Activated CD8-positive, alpha-beta memory T cell treated with anti-CD3 and anti-CD28 coated beads for 1 hour (primary cell): ENCODE measurements around the gene KIF20A.
"Not testable (repeated sequence)": the region's sequence is repeated elsewhere in the genome, so short reads cannot be mapped to it uniquely, and the experiment has no call there.

Experiments
- DNase-seq, 2 donors: peaks; one replicate each; pipeline ENCODE4 v3.0.0-alpha.2; 2020; ENCODE audit warnings: low read depth in 1 of 2; ENCODE audit errors: extremely low read depth in 1 of 2

The KIF20A gene

DNA sequence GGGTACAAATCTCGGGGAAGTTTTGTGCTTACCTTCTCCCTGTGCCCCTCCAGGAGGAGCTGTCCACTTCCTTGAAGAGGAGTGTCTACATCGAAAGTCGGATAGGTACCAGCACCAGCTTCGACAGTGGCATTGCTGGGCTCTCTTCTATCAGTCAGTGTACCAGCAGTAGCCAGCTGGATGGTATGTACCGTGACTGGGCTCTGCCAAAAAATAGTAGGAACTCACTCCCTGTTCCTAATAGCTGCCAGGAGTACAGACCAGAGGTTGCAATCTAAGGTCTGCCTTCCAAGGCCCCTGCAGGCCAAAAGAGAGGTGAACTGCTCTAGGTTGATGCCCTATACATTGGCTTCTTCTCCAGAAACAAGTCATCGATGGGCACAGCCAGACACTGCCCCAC, 3.9 kb downstream of the KIF20A start:
- no peak for DNase-seq

DNA sequence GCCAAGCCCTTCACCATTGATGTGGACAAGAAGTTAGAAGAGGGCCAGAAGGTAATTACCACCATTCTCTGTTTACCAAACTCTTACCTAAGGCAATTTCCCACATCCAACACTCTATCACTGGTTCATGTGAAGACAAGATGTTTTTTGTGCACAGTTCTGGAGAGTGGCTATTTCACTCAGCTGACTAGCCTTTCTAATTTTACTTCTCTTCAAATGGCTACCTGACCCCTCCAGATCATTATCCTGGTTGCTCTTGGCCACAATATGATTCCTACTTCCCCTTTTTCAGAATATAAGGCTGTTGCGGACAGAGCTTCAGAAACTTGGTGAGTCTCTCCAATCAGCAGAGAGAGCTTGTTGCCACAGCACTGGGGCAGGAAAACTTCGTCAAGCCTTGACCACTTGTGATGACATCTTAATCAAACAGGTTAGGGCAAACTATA, 7.1 kb downstream of the KIF20A start:
- DNase-seq, result no peak

DNA sequence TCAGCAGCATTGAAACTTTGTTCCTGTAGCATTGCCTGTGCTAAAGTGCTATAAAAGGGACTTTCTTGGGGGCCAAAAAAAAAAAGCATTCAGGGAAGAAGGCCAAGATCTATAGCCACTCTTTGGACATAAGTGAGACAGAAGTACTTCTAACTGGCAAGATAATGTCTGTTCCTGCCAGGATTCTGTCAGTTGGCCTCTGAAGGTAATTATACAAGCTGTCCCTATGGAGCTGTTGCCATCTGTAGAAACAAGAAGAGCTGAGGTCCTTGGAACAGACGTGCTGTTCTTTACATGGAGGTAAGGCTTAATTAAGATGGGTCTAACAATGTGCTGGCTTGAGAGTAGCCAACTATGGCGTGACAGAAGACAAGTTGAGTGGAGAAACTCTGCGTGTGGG, 9.7 kb downstream of the KIF20A start:
- DNase-seq, result no peak

DNA sequence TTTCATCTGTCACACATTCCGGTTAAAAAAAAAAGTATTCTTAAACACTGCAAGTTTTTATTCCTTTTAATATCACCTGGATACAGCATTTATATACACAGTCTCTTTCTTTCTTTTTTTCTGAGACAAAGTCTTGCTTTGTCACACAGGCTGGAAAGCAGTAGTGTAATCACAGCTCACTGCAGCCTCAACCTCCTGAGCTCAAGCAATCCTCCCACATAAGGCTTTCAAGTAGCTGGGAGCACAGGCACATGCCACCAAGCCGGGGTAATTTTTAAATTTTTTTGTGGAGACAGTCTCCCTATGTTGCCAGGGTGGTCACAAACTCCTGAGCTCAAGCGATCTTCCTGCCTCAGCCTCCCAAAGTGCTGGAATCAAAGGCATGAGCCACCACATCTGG, 13.9 kb downstream of the KIF20A start:
- no peak for DNase-seq

DNA sequence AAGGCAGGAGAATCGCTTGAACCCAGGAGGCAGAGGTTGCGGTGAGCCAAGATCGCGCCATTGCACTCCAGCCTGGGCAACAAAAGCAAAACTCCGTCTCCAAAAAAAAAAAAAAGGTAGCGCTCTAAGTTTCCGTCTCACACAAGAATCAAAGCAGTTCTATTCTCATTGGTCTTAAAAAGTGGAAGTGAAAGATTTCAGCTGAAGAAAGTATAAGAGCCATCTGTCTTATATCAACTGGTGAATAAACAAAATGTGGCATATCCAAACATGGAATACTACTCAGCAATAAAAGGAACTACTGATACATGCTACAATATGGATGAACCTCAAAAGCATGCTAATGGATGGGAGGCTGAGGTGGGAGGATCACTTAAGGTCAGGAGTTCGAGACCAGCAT, 14.9 kb downstream of the KIF20A start:
- not testable (repeated sequence) for DNase-seq

DNA sequence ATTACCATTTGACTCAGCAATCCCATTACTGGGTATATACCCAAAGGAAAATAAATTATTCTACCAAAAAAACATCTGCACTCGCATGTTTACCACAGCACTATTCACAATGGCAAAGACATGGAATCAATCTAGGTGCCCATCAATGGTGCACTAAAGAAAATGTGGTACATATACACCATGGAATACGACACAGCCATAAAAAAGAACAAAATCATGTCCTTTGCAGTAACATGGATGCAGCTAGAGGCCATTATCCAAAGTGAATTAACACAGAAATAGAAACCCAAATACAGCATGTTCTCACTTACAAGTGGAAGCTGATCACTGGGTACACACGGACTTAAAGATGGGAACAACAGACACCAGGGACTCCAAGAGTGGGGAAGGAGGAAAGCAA, 32.1 kb downstream of the KIF20A start:
- no peak for DNase-seq

DNA sequence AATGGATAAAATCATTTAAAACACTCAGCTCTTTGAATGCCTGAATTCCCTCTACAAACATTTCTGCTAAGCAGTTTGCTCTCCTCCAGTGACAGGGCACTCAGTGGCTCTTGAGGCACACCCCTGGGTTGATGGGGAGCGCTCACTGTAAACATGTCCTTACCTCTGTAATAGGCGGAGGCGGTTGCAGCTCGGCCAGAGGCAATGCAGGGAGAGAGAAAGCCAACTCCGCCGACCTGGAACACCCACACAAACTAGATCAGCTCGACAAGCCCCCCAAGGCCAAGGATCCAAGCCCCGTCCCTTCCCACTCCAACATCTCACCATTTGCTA, 33.9 kb downstream of the KIF20A start:
- no peak for DNase-seq

DNA sequence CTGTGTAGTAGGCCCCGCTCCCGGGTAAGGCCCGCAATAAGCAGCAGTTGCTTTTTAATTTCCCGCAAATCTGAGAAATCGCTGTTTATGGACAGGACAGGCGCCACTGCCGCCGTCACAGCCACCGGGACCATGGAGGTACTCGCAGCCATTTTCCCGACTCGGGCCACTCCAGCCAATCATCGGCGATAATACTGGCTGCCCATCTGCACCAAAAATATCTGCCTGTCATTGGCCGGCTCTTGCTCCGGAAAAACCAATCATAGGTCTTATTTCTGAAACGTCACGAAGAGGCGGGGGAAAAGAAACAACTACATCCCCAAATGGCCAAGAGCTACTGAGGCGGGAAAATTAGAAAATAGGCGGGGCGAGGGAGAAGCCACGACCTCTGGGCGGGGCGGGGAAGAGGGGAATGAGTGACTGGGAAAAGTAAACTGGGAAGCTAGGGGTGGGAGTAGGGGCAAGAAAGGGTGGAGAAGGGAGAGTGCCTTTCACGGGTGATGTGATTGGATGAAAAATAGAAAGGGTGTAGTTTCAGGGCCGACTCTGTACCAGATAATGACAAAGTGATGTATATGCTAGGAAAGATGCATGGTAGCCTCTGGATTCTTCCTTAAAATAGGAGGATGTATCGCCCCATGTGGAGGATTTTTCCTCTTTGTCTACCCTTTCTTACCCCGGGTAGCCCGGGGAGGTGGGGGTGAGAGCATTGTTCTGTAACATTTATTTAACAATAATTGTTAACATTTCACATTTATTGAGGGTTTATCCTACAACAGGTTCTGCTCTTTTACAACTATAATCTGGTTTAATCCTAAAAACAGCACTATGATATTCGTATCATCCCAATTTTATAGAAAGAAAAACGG, 34.5 kb downstream of the KIF20A start, which contains the start of gene CDC23:
Gene CDC23 (minus strand): TSS at position 163 of the 869 bp plus-strand sequence. CDS start 11 bp downstream, at position 152.
- peak; percentile 75 to 77 for DNase-seq

DNA sequence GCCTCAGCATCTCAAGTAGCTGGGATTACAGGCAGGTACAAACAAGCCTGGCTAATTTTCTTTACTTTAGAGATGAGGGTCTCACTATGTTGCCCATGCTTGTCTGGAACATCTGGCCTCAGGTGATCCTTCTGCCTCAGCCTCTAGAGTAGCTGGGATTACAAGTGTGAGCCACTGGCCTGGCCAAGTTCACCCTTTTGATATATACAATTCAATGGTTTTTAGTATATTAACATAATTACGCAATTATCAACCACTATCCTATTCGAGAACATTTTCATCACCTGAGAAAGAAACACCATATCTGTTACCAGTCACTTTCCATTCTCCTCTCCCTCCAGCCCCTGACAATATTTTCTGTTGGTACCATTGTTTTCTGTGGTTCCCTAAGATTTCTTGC, 37.9 kb downstream of the KIF20A start:
- DNase-seq, result no peak

DNA sequence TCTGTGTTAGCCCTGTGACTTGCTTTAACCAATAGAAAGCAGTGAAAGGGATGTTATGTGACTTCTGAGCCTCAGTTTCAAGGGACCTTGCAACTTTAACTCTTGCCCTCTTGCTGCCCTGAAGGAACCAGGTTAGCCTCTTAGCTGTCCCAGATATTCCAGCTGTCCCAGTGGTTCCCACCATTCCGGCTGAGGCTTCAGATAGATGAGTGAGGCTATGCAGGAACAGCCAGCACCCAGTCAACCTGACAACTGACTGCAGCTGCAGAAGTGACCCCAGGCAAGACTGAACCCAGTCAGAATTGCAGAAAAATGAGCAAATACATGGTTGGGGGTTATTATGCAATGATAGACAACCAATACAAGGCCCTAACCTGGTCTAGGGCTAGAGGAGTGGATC, 44.6 kb downstream of the KIF20A start:
- no peak for DNase-seq

DNA sequence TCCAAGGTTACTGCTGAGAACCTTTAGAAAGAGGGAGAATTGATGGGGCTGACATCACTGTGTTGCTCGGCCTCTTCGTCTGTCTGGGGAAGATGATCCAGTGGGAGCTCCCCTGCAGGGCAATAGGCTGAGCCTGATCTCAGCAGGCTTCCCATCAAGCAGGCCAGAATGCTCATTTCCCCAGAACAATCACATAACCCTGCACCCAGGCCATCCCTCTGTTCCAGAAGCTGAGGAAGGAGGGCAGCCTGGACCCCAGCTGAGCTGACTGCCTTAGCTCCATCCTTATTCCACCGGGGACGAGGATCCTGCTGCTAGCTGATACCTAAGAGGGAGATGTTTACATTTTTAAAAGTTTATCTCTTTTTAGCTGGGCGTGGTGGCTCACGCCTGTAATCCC, 45.8 kb downstream of the KIF20A start:
- no peak for DNase-seq

DNA sequence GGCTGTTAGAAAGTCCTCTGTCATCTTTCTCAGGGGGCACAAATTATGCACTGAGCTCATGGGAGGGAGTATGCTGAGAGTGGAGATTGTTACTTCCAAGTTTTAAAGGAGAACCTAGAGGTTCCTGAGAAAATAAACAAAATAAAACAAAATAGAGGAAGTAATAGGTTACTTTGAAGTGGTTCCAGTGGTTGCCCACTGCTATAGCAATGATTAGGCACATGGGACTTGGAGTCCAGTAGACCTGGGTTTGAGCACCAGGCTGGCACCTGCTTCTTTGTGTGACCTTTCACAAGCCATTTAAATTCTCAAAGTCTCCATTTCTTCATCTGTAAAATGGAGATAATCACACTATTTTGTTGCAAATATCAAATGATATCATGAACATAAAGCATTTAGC, 48.0 kb downstream of the KIF20A start:
- no peak for DNase-seq

DNA sequence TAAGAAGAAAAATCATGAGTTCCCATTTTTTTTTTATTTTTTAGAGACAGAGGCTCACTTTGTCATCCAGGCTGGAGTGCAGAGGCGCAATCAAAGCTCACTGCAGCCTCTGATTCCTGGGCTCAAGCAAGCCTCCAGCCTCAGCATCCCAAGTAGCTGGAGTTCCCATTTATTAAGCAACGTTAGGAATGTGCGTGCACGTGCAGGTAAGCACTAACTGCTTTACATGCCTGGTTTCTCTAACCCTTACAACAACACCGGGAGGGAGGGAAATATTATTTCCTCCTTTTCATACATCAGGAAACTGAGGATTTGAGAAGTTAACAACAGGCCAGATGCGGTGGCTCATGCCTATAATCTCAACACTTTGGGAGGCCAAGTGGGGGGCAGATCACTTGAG, 50.5 kb downstream of the KIF20A start:
- no peak for DNase-seq

DNA sequence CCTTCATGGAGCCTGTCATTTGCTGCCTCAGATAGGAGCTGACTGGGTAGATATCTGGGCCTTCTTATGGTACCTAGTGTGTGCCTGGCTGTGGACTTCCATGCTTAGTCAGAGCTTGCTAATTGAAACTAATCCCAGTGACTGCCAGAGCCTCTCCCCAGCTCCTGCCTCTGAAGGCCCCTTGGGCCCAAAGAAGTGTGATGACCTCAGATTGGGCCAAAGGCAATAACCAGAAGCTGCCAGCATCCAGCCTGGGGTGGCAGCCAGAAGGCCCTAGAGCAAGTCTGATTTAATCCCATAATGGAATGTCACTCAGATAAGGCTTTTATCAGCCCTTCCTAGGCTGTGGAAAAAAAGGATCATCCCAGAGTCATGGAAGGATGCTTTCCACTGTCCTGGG, 51.3 kb downstream of the KIF20A start:
- DNase-seq, result no peak

DNA sequence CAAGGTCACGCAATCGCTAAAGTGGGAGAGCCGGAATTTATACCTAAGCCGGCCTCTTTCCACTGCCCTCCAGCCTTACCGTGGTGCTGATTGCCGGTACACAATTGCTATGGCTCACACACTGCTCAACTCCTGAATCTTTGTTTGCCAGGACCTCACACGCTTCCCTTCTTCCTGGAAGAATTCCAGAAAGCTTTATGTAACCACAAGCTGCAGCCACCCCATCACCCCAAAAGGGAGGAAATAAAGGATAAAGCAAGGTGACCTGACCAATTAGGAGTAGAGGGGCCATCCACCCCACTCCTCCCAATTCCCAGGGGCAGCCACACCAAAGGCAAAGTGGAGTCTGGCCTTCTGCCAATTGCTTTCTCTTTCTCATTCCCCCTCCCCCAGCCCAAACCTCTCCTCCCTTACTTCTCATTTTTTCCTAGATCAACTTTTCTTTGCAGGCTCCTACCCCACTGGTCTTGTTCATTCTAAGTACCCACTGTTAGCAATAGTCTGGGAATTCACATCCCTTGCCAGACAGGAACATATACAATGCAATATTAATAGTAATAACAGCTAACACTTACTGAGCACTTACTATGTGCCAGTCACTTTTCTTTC, 52.2 kb downstream of the KIF20A start:
- DNase-seq, result no peak

DNA sequence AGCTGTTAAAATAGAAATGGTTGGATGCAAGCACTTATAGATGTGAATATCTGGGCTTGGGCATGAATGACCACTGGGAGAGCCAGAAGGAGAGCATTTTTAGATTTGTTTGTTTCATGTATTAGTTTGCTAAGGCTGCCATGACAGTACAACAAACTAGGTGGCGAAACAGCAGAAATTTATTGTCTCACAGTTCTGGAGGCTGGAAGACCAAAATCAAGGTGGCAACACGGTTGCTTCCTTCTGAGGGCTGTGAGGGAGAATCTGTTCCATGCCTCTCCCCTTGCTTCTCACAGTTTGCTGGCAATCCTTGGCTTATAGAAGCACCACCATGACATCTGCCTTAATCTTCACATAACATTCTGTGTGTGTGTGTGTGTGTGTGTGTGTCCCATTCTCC, 54.4 kb downstream of the KIF20A start:
- no peak for DNase-seq

DNA sequence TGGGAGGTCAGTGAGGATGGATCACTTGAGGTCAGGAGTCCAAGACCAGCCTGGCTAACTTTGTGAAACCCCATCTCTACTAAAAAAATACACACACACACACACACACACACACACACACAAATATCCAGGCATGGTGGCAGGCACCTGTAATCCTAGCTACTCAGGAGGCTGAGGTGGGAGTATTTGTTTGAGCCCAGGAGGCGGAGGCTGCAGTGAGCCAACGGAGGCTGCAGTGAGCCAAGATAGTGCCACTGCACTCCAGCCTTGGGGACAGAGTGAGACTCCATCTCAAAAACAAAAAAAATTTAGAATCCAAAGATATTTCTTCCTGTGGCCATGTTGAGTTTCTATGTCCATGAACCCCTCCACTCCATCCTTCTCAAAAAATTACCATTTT, 55.7 kb downstream of the KIF20A start:
- no peak for DNase-seq
